Fibroblast of skin of right quadriceps (primary cell): ENCODE data around the gene TMEM198.

Source experiments
- DNase-seq: peaks from one replicate; pipeline ENCODE4 v3.0.0-alpha.2; 2013

The TMEM198 gene

GRCh38 chr2:219509780-219510511 lies 33.9 kb upstream of the TMEM198 start:
- DNase-seq, result peak; percentile 41

- DNase-seq, result no peak
Measured at GRCh38 chr2:219510512-219511135, 33.2 kb upstream of the TMEM198 start.

GRCh38 chr2:219511547-219512325 lies 32.1 kb upstream of the TMEM198 start:
- no peak for DNase-seq

GRCh38 chr2:219512524-219513216 lies 31.2 kb upstream of the TMEM198 start:
- DNase-seq, result no peak

GRCh38 chr2:219513787-219514186 lies 30.0 kb upstream of the TMEM198 start:
- no peak for DNase-seq

GRCh38 chr2:219514196-219514761 lies 29.5 kb upstream of the TMEM198 start, which contains the start of gene ASIC4:
Gene ASIC4 (plus strand): TSS chr2:219514482. CDS start chr2:219514725, 243 bp downstream.
- DNase-seq, result no peak

- DNase-seq, result no peak
Measured at GRCh38 chr2:219514836-219515235, 29.0 kb upstream of the TMEM198 start.

- no peak for DNase-seq
Measured at GRCh38 chr2:219515874-219516629, 27.8 kb upstream of the TMEM198 start.

- no peak for DNase-seq
Measured at GRCh38 chr2:219516888-219517287, 26.9 kb upstream of the TMEM198 start.

GRCh38 chr2:219517954-219518778 lies 25.7 kb upstream of the TMEM198 start:
- no peak for DNase-seq

GRCh38 chr2:219519526-219519916 lies 24.3 kb upstream of the TMEM198 start:
- no peak for DNase-seq

GRCh38 chr2:219520079-219520478 lies 23.7 kb upstream of the TMEM198 start:
- DNase-seq, result no peak

- peak; percentile 42 for DNase-seq
Measured at GRCh38 chr2:219521066-219521880, 22.6 kb upstream of the TMEM198 start.

GRCh38 chr2:219522111-219523030 lies 21.5 kb upstream of the TMEM198 start:
- peak; percentile 94 for DNase-seq

- no peak for DNase-seq
Measured at GRCh38 chr2:219523031-219523671, 20.7 kb upstream of the TMEM198 start.

- DNase-seq, result no peak
Measured at GRCh38 chr2:219524817-219525216, 19.0 kb upstream of the TMEM198 start.

GRCh38 chr2:219525533-219526232 lies 18.1 kb upstream of the TMEM198 start:
- no peak for DNase-seq
